ENCODE measurements around the gene BIRC6. TPM values are rescaled to one million over a fixed set of nuclear protein-coding genes. Genes with fewer than 3 reads are reported as not detected.

Gene BIRC6
- total RNA-seq, 4 donors from 2014 or later, result 142 to 268 (median 218) TPM

DNA sequence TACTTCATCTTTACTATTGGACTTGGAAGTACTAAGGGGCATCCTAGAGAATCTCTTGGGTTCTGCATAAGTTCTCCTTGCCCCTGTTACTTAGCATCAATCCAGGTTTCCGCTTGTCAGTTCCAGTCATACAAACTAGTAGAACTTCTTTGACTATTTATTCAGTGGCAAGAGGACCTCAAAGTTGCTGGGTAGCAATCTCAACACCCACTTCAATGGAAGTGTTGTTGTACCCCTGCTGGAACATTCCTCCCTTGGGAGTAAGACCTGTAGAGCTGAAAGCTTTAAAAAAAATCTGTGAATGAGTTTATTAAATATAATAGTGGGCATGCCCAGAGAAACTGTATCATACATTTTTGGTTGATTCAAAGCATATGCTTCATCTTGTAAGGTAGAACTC is 27.0 kb downstream of the BIRC6 start:
- 88 to 96% methylated on average over 1 of the region's 1 CpG for WGBS, 2 donors
- no peaks in the 10 kb centered on the region for H3K9me3 ChIP-seq
- TF ChIP-seq POLR2A (IDR thresholded peaks at IDR 0.05), result no peak
- TF ChIP-seq, protein P1, sequence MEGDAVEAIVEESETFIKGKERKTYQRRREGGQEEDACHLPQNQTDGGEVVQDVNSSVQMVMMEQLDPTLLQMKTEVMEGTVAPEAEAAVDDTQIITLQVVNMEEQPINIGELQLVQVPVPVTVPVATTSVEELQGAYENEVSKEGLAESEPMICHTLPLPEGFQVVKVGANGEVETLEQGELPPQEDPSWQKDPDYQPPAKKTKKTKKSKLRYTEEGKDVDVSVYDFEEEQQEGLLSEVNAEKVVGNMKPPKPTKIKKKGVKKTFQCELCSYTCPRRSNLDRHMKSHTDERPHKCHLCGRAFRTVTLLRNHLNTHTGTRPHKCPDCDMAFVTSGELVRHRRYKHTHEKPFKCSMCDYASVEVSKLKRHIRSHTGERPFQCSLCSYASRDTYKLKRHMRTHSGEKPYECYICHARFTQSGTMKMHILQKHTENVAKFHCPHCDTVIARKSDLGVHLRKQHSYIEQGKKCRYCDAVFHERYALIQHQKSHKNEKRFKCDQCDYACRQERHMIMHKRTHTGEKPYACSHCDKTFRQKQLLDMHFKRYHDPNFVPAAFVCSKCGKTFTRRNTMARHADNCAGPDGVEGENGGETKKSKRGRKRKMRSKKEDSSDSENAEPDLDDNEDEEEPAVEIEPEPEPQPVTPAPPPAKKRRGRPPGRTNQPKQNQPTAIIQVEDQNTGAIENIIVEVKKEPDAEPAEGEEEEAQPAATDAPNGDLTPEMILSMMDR (IDR thresholded peaks at IDR 0.05), result no peak
- DNase-seq, result no peak
- H3K4me3 ChIP-seq (replicated peaks in 1 of 3), result no peak overlapping the region
- H3K27me3 ChIP-seq, result no peaks in the 10 kb centered on the region
- intact Hi-C loops (cut with DNase I), result no loop called here
- H3K4me1 ChIP-seq, result peaks cover 10 to 11% of the 10 kb centered on the region in 2 donors
- peaks cover 6 to 8% of the 10 kb centered on the region in 2 donors for H3K36me3 ChIP-seq
- H3K27ac ChIP-seq, result no peak overlapping the region

DNA sequence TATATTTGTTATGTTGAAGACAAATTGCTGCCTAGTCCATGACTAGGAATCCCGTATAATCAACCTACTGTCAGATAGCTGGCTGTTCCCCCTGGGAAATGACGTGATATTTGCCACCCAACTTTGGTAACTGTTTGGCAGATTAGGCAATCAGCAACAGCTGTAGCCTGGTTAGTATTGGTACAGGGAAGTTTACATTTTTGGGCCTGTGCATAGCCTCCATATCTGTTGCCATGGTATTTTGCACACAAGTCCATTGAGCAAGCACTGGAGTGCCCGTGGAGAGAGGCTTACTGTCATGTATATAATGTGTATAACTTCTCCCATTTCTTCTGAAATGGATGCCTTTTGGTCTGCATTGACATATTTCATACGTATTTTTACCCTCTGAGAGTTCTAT is 27.7 kb downstream of the BIRC6 start:
- TF ChIP-seq POLR2A (IDR thresholded peaks at IDR 0.05), result no peak
- TF ChIP-seq, protein P1 (IDR thresholded peaks at IDR 0.05), result no peak
- intact Hi-C loops (cut with DNase I), result no loop called here
- H3K27me3 ChIP-seq, result no peaks in the 10 kb centered on the region
- H3K9me3 ChIP-seq, result no peaks in the 10 kb centered on the region
- no peak for DNase-seq
- WGBS, 2 donors, result 92 to 95% methylated on average over 4 of the region's 4 CpGs
- H3K27ac ChIP-seq, result no peak overlapping the region
- H3K36me3 ChIP-seq, result peaks cover 6 to 11% of the 10 kb centered on the region in 2 donors
- H3K4me3 ChIP-seq (replicated peaks in 1 of 3), result no peak overlapping the region
- H3K4me1 ChIP-seq, result peaks cover 4 to 8% of the 10 kb centered on the region in 2 donors

GRCh38 chr2:32386739-32387138 is 29.9 kb downstream of the BIRC6 start:
- Histone ChIP-seq H3K36me3 (peaks cover 6 to 11% of the 10 kb centered on the region in 2 donors), H3K4me3 (replicated peaks in 1 of 3) (no peak overlapping the region), H3K9me3 (no peaks in the 10 kb centered on the region), H3K27me3 (no peaks in the 10 kb centered on the region), H3K4me1 (peaks cover 0 to 7% of the 10 kb centered on the region in 2 donors), H3K27ac (no peak overlapping the region)
- DNase-seq, result no peak
- intact Hi-C loops (cut with DNase I), result no loop called here
- 96 to 98% methylated on average over 2 of the region's 2 CpGs for WGBS, 2 donors
- TF ChIP-seq, protein P1 (IDR thresholded peaks at IDR 0.05), result no peak
- TF ChIP-seq POLR2A (IDR thresholded peaks at IDR 0.05), result no peak

DNA sequence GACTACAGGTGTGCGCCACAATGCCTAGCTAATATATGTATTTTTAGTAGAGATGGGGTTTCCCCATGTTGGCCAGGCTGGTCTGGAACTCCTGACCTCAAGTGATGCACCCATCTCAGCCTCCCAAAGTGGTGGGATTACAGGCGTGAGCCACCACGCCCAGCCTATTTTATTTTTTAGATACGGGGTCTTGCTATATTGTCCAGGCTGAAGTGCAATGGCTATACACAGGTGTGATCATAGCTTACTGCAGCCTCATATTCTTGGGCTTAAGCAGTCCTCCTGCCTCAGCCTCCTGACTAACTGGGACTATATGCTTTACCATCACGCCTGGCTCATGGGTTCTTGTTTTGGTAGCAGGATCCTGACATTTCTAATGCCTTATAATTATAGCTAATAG is 42.4 kb downstream of the BIRC6 start:
- Histone ChIP-seq H3K4me3 (replicated peaks in 1 of 3) (no peak overlapping the region), H3K27me3 (no peaks in the 10 kb centered on the region), H3K9me3 (no peaks in the 10 kb centered on the region), H3K27ac (no peak overlapping the region), H3K4me1 (no peaks in the 10 kb centered on the region), H3K36me3 (peaks cover 20 to 31% of the 10 kb centered on the region in 2 donors)
- TF ChIP-seq POLR2A (IDR thresholded peaks at IDR 0.05), result no peak
- DNase-seq, result no peak
- WGBS, 2 donors, result 78 to 97% methylated on average over 5 of the region's 5 CpGs
- intact Hi-C loops (cut with DNase I), result no loop called here

GRCh38 chr2:32402091-32402490 is 45.3 kb downstream of the BIRC6 start:
- H3K4me1 ChIP-seq, result no peaks in the 10 kb centered on the region
- intact Hi-C loops (cut with DNase I), result no loop called here
- H3K9me3 ChIP-seq, result no peaks in the 10 kb centered on the region
- DNase-seq, result no peak
- H3K27ac ChIP-seq, result no peak overlapping the region
- no peak for TF ChIP-seq POLR2A (IDR thresholded peaks at IDR 0.05)
- TF ChIP-seq, protein P1 (IDR thresholded peaks at IDR 0.05), result no peak
- no peaks in the 10 kb centered on the region for H3K27me3 ChIP-seq
- peaks cover 8 to 17% of the 10 kb centered on the region in 2 donors for H3K36me3 ChIP-seq
- no peak overlapping the region for H3K4me3 ChIP-seq (replicated peaks in 1 of 3)

DNA sequence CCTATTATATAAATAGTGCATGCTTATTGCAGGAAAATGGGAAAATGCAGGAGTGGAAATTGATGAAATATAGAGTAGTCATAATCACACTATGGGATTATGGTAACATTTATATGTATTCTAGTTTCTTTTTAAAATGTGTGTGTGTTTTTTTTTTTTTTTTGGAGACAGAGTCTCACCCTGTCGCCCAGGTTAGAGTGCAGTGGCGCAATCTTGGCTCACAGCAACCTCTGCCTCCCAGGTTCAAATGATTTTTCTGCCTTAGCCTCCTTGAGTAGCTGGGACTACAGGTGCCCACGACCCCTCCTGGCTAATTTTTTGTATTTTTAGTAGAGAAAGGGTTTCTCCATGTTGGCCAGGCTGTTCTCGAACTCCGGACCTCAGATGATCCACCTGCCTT is 47.0 kb downstream of the BIRC6 start:
- TF ChIP-seq, protein P1 (IDR thresholded peaks at IDR 0.05), result no peak
- TF ChIP-seq POLR2A (IDR thresholded peaks at IDR 0.05), result no peak
- Histone ChIP-seq H3K27ac (no peak overlapping the region), H3K27me3 (no peaks in the 10 kb centered on the region), H3K4me3 (replicated peaks in 1 of 3) (no peak overlapping the region), H3K36me3 (peaks cover 6 to 21% of the 10 kb centered on the region in 2 donors), H3K9me3 (no peaks in the 10 kb centered on the region), H3K4me1 (no peaks in the 10 kb centered on the region)
- intact Hi-C loops (cut with DNase I), result no loop called here
- no peak for DNase-seq
- WGBS, 2 donors, result 92% methylated on average over 5 of the region's 5 CpGs
